ENCODE measurements around the gene SERPINF2. TPM values are rescaled to one million over a fixed set of nuclear protein-coding genes. Genes with fewer than 3 reads are reported as not detected.
A peak's percentile ranks its signal among the peaks of the same experiment; 100 is the strongest.

The SERPINF2 gene
- polyA plus RNA-seq, 1 donor (not counting 4 experiments of a cell fraction or from before 2014, with no cell fraction given): 0.96 TPM

- H3K4me2 ChIP-seq (ENCODE audit: control insufficient read depth, extremely low read depth, insufficient read depth, low read depth, low read length): no peak overlapping the region
- no peak for TF ChIP-seq EZH2 (IDR thresholded peaks at IDR 0.05; ENCODE audit: low read length)
- TF ChIP-seq, protein P1, sequence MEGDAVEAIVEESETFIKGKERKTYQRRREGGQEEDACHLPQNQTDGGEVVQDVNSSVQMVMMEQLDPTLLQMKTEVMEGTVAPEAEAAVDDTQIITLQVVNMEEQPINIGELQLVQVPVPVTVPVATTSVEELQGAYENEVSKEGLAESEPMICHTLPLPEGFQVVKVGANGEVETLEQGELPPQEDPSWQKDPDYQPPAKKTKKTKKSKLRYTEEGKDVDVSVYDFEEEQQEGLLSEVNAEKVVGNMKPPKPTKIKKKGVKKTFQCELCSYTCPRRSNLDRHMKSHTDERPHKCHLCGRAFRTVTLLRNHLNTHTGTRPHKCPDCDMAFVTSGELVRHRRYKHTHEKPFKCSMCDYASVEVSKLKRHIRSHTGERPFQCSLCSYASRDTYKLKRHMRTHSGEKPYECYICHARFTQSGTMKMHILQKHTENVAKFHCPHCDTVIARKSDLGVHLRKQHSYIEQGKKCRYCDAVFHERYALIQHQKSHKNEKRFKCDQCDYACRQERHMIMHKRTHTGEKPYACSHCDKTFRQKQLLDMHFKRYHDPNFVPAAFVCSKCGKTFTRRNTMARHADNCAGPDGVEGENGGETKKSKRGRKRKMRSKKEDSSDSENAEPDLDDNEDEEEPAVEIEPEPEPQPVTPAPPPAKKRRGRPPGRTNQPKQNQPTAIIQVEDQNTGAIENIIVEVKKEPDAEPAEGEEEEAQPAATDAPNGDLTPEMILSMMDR (optimal IDR thresholded peaks at IDR 0.05 in 1 of 3, IDR thresholded peaks at IDR 0.05 in 1 of 3, conservative IDR thresholded peaks at IDR 0.05 in 1 of 3; ENCODE audit: extremely low read depth in 1 of 3, insufficient read depth in 2 of 3, low read length in 3 of 3): no peak
- FAIRE-seq: no peak
These were observed 40.6 kb downstream of the SERPINF2 start for GRCh38 chr17:1783271-1783670.

DNA sequence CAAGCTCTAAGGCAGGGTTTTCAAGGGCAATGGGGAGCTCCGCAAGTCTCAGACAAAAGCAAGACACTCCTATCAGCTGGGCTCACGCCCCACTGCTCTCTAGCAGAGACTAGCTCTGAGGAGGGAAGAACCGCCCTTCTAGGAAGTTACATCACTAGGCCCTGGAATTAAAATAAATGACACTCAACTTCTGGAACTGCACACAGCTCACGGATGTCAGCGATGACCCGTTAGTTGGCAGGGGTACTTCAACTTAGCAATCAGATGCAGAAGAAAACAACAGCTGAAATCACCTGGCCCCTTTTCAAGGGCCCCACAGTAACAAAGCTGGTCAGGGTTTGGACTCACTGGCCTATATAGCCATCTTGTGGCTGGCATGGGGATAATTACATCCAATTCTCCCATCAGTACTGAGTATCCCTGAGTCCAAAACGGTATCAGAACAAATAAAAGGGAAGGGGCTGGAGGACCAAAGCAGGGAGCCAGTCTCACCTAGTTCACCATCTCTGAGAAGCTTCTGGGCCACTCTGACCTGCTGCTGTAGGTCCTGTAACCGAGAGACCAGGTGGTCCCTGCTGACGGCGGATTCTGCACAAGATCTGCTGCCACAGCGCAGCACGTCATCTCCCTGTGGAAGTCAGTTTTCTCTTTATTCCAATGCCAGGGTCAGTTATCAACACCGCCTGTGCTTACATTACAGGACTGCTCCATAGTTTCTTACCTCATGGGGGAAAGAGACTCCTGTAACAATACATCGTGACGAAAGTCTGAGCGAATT, 41.4 kb downstream of the SERPINF2 start:
- Histone ChIP-seq H3K4me1 (ENCODE audit: control insufficient read depth, extremely low read depth, insufficient read depth, low read length) (peaks cover 30% of the 10 kb centered on the region), H4K20me1 (ENCODE audit: control insufficient read depth, extremely low read depth, insufficient read depth, low read length) (no peaks in the 10 kb centered on the region), H3K27ac (ENCODE audit: control insufficient read depth, insufficient read depth, low read length) (peak overlapping the region; percentile 38), H3K9me3 (ENCODE audit: control insufficient read depth, low read depth, low read length) (no peaks in the 10 kb centered on the region), H3K4me3 (ENCODE audit: control insufficient read depth in 2 of 3, extremely low read depth in 1 of 3, insufficient read depth in 2 of 3, low read depth in 1 of 3, low read length in 3 of 3) (no peak overlapping the region), H3K79me2 (ENCODE audit: control insufficient read depth, insufficient read depth, low read length) (no peaks in the 10 kb centered on the region), H3K27me3 (ENCODE audit: control insufficient read depth, extremely low read depth, insufficient read depth, low read length) (no peaks in the 10 kb centered on the region), H3K9me1 (ENCODE audit: control insufficient read depth, extremely low read depth, insufficient read depth, low read length) (no peaks in the 10 kb centered on the region), H3K4me2 (ENCODE audit: control insufficient read depth, extremely low read depth, insufficient read depth, low read depth, low read length) (no peak overlapping the region), H2AFZ (ENCODE audit: control insufficient read depth, low read length) (no peak overlapping the region), H3K36me3 (ENCODE audit: control insufficient read depth in 2 of 2, extremely low read depth in 1 of 2, insufficient read depth in 2 of 2, low read length in 2 of 2) (peaks cover 8 to 9% of the 10 kb centered on the region in 2 experiments), H3K9ac (ENCODE audit: control insufficient read depth, extremely low read depth, insufficient read depth, low read length) (no peak overlapping the region)
- dilution Hi-C loops (cut with MboI; ENCODE audit: extremely low pct_ligation_motif_present, low sequenced_read_pairs): loop anchor here (5.0 kb wide), 2 partner anchors 52 to 63 kb away; no protein-coding TSS in a partner anchor
- DNase-seq (ENCODE audit: low read depth, low spot score) (no peak), FAIRE-seq (peak; percentile 81)
- no peak for TF ChIP-seq EZH2 (IDR thresholded peaks at IDR 0.05; ENCODE audit: low read length)
- TF ChIP-seq, protein P1 (optimal IDR thresholded peaks at IDR 0.05 in 1 of 3, IDR thresholded peaks at IDR 0.05 in 1 of 3, conservative IDR thresholded peaks at IDR 0.05 in 1 of 3; ENCODE audit: extremely low read depth in 1 of 3, insufficient read depth in 2 of 3, low read length in 3 of 3): peak; percentile 62 to 74 (median 73)

More at GRCh38 chr17:1783271-1783670, 40.6 kb downstream of the SERPINF2 start:
- Histone ChIP-seq H3K36me3 (ENCODE audit: control insufficient read depth in 2 of 2, extremely low read depth in 1 of 2, insufficient read depth in 2 of 2, low read length in 2 of 2) (peaks cover 11 to 13% of the 10 kb centered on the region in 2 experiments), H3K27ac (ENCODE audit: control insufficient read depth, insufficient read depth, low read length) (peak overlapping the region; percentile 38), H4K20me1 (ENCODE audit: control insufficient read depth, extremely low read depth, insufficient read depth, low read length) (no peaks in the 10 kb centered on the region), H3K4me3 (ENCODE audit: control insufficient read depth in 2 of 3, extremely low read depth in 1 of 3, insufficient read depth in 2 of 3, low read depth in 1 of 3, low read length in 3 of 3) (no peak overlapping the region), H3K9me1 (ENCODE audit: control insufficient read depth, extremely low read depth, insufficient read depth, low read length) (no peaks in the 10 kb centered on the region), H3K4me1 (ENCODE audit: control insufficient read depth, extremely low read depth, insufficient read depth, low read length) (peaks cover 30% of the 10 kb centered on the region), H3K79me2 (ENCODE audit: control insufficient read depth, insufficient read depth, low read length) (no peaks in the 10 kb centered on the region), H2AFZ (ENCODE audit: control insufficient read depth, low read length) (no peak overlapping the region), H3K27me3 (ENCODE audit: control insufficient read depth, extremely low read depth, insufficient read depth, low read length) (no peaks in the 10 kb centered on the region), H3K9ac (ENCODE audit: control insufficient read depth, extremely low read depth, insufficient read depth, low read length) (no peak overlapping the region), H3K9me3 (ENCODE audit: control insufficient read depth, low read depth, low read length) (no peaks in the 10 kb centered on the region)
- dilution Hi-C loops (cut with MboI; ENCODE audit: extremely low pct_ligation_motif_present, low sequenced_read_pairs): loop anchor here (5.0 kb wide), 2 partner anchors 51 to 64 kb away; no protein-coding TSS in a partner anchor
- no peak for DNase-seq (ENCODE audit: low read depth, low spot score)
